Stomach (tissue), 9 donors: ENCODE results near the gene HIGD1C. TPM values are rescaled to one million over a fixed set of nuclear protein-coding genes. Genes with fewer than 3 reads are reported as not detected.

Experiments used
- DNase-seq, 2 donors: peaks; one replicate each; pipeline versions ENCODE4 v3.0.0 to v3.0.0-alpha.2; 2013 to 2019
- H3K27ac ChIP-seq, 5 donors: fragments of 200-600 bp in 4 of 5; sonication (generic) in 4 of 5; one replicate each; pipeline ENCODE4 v1.5.1; 2013 to 2019; ENCODE audit warnings: mild to moderate bottlenecking in 1 of 5, moderate library complexity in 1 of 5
- H3K27me3 ChIP-seq, 3 donors: fragments of 200-600 bp; sonication (generic); one replicate each; pipeline ENCODE4 v1.5.1; 2017 to 2019; ENCODE audit warnings: mixed run types in 1 of 3
- H3K36me3 ChIP-seq, 4 donors: fragments of 200-600 bp; sonication (generic); 1 replicate in 3 of 4; 2 replicates in 1 of 4; pipeline ENCODE4 v1.5.1; 2016 to 2019
- H3K4me1 ChIP-seq, 4 donors: fragments of 200-600 bp; sonication (generic); one replicate each; pipeline ENCODE4 v1.5.1; 2016 to 2019
- H3K4me3 ChIP-seq, 4 donors: fragments of 200-600 bp; sonication (generic) in 3 of 4; one replicate each; pipeline ENCODE4 v1.5.1; 2016 to 2019; ENCODE audit warnings: mild to moderate bottlenecking in 1 of 4
- H3K9me3 ChIP-seq, 4 donors: fragments of 200-600 bp; sonication (generic); one replicate each; pipeline ENCODE4 v1.5.1; 2016 to 2019
- EP300 ChIP-seq: sonication (generic); formaldehyde crosslinking; IDR thresholded peaks from one replicate; pipeline ENCODE4 v1.6.1; 2017; ENCODE audit warnings: antibody characterized with exemption
- POLR2A ChIP-seq, 4 donors: fragments of 450-650 bp; IDR thresholded peaks; one replicate each; pipeline ENCODE4 v1.6.1; 2016; ENCODE audit warnings: antibody characterized with exemption in 4 of 4, control low read depth in 2 of 4, mild to moderate bottlenecking in 1 of 4, moderate library complexity in 1 of 4
- POLR2AphosphoS5 ChIP-seq, 3 donors: sonication (generic); formaldehyde crosslinking; IDR thresholded peaks; one replicate each; pipeline ENCODE4 v1.6.1; 2016; ENCODE audit warnings: antibody characterized with exemption in 3 of 3
- WGBS, 5 donors: extraction: QIAGEN DNeasy Blood & Tissue Kit in 3 of 5; methylation state at CpG; one replicate each; pipeline versions ENCODE4 v1.1.5 to v1.1.7; 2013 to 2018; 5-methylcytosine and 5-hydroxymethylcytosine counted together
- intact Hi-C: fragments of 100-400 bp; cut with DNase I; formaldehyde crosslinking; loops from one replicate; pipeline ENCODE4 v1.15.1; 2023; ENCODE audit warnings: low total_unique reads
- polyA plus RNA-seq, 3 donors: library from polyadenylated mRNA; stranded (reverse); fragments of 200-250 nt; gene quantifications; one replicate each; pipeline ENCODE4 v1.2.3, GENCODE V29; 2013
- small RNA-seq, 4 donors: library from RNA; depleted of rRNA; stranded (forward); fragments of <200 nt; gene quantifications; one replicate each; pipeline ENCODE3, GENCODE V24; 2016
- total RNA-seq, 5 donors: library from RNA; depleted of rRNA; stranded (reverse); fragments of >200 nt; gene quantifications; one replicate each; pipeline versions ENCODE4 v1.1.0 to v1.2.3, GENCODE V29; 2014 to 2016
- TF ChIP-seq, protein P1 (sequence below), 7 experiments: fragments of 450-650 bp in 4 of 7; fragments of 200-600 bp in 3 of 7; sonication (generic) in 3 of 7; IDR thresholded peaks; one replicate each; pipeline ENCODE4 v1.5.1; 2016 to 2019; ENCODE audit warnings: antibody characterized with exemption in 7 of 7, control low read depth in 2 of 7, mild to moderate bottlenecking in 1 of 7
- donor health status: healthy with polysubstance abuse.
- donor health status: Bipolar disorder and iron deficiency.
- donor health status: healthy.

HIGD1C gene
- total and polyA plus RNA-seq, 8 donors = not detected

DNA sequence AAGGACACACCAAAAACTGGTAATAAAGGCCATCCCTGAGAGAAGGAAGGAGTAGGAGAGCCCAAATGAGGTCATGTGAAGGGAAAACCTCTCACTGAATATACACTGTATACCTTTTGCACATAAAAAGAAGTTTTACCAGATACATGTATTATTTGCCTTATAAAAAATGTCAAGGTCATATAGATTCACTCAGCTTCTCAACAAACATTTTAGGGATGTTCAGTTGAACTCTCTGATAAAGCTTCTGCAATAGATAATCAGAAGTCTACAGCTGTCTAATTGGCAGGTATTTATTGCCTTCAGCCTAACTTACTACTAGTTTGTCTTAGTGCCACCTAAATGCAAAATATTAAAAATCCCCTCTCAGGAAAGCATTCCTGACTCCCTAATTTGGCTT is 65.1 kb downstream of the HIGD1C start:
- H3K36me3 ChIP-seq = no peaks in the 10 kb centered on the region
- peaks cover 4 to 58% (median 28%) of the 10 kb centered on the region in 4 donors for H3K4me1 ChIP-seq
- TF ChIP-seq, protein P1, sequence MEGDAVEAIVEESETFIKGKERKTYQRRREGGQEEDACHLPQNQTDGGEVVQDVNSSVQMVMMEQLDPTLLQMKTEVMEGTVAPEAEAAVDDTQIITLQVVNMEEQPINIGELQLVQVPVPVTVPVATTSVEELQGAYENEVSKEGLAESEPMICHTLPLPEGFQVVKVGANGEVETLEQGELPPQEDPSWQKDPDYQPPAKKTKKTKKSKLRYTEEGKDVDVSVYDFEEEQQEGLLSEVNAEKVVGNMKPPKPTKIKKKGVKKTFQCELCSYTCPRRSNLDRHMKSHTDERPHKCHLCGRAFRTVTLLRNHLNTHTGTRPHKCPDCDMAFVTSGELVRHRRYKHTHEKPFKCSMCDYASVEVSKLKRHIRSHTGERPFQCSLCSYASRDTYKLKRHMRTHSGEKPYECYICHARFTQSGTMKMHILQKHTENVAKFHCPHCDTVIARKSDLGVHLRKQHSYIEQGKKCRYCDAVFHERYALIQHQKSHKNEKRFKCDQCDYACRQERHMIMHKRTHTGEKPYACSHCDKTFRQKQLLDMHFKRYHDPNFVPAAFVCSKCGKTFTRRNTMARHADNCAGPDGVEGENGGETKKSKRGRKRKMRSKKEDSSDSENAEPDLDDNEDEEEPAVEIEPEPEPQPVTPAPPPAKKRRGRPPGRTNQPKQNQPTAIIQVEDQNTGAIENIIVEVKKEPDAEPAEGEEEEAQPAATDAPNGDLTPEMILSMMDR (IDR thresholded peaks at IDR 0.05) = no peak
- TF ChIP-seq POLR2AphosphoS5 (IDR thresholded peaks at IDR 0.05) (no peak), POLR2A (IDR thresholded peaks at IDR 0.05) (no peak), EP300 (no peak)
- intact Hi-C loops = no loop called here
- no peak for DNase-seq
- no peak overlapping the region for H3K27ac ChIP-seq
- no peaks in the 10 kb centered on the region for H3K27me3 ChIP-seq
- no peaks in the 10 kb centered on the region for H3K9me3 ChIP-seq
- no peak overlapping the region for H3K4me3 ChIP-seq

DNA sequence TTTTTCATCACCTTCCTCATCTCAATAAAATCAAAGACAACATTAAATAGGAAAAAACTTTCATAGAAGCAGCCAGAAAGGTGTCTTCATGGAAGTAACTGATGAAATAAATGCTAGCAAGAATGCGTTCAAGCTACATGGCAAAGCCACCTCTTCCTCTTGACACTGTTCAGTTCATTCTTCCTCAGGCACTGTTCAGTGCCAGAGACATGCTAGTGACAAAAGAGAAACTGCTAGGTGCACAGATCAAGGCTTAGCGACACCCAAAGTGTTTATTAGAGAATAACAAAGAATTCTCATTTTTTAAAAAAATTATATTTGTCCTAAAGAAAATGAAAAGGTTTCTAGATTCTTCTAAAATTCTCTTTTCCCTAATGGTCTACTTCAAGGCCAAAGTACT is 66.6 kb downstream of the HIGD1C start:
- Histone ChIP-seq H3K4me1 (peaks cover 0 to 58% (median 27%) of the 10 kb centered on the region in 4 donors), H3K4me3 (no peak overlapping the region), H3K36me3 (no peaks in the 10 kb centered on the region), H3K9me3 (no peaks in the 10 kb centered on the region), H3K27ac (no peak overlapping the region), H3K27me3 (no peaks in the 10 kb centered on the region)
- no peak for DNase-seq
- TF ChIP-seq, protein P1 (IDR thresholded peaks at IDR 0.05) = no peak
- TF ChIP-seq POLR2AphosphoS5 (IDR thresholded peaks at IDR 0.05) (no peak), EP300 (no peak), POLR2A (IDR thresholded peaks at IDR 0.05) (no peak)
- intact Hi-C loops = no loop called here
- 85 to 95% (median 94%) methylated on average over 2 of the region's 2 CpGs for WGBS, 5 donors

DNA sequence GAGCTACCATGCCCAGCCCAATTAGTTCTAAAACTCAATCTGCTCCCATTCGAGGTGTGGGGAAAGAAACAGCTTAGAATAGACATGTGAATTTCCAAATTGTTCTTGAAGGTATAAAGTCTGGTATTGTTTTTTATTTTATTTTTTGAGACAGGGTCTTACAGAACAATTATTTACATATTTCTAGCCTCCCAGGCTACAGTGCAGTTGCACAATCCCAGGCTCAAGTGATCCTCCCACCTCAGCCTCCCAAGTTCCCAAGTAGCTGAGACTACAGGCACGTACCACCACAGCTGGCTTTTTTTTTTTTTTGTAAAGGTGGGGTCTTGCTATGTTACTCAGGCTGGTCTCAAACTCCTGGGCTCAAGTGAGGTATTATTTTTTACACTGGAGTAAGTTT is 67.6 kb downstream of the HIGD1C start:
- H3K9me3 ChIP-seq = no peaks in the 10 kb centered on the region
- H3K4me1 ChIP-seq = peaks cover 0 to 57% (median 34%) of the 10 kb centered on the region in 4 donors
- no peak for DNase-seq
- no peak overlapping the region for H3K4me3 ChIP-seq
- no peaks in the 10 kb centered on the region for H3K27me3 ChIP-seq
- intact Hi-C loops = no loop called here
- no peak overlapping the region for H3K27ac ChIP-seq
- no peaks in the 10 kb centered on the region for H3K36me3 ChIP-seq
- TF ChIP-seq, protein P1 (IDR thresholded peaks at IDR 0.05) = no peak
- TF ChIP-seq POLR2AphosphoS5 (IDR thresholded peaks at IDR 0.05) = no peak
- TF ChIP-seq POLR2A (IDR thresholded peaks at IDR 0.05) = no peak
- no peak for TF ChIP-seq EP300
- 82 to 93% (median 90%) methylated on average over 2 of the region's 2 CpGs for WGBS, 5 donors

Small RNA genes lying within 50 kb of the gene (small RNA-seq; reads per million reads assigned to genes)
- gene AC008121.1 (0 reads per million in 4 donors), gene RF00019 (0 reads per million in 4 donors), gene RNU6-87P (0 reads per million in 4 donors)

Other genes starting within 250 kb of the HIGD1C start
- 10 to 100 TPM in 4 of 5 donors, under 1 TPM in 1; 0.58 to 42.0 (median 14.7) TPM for gene ATF1, start 188.4 kb upstream of the HIGD1C start, total RNA-seq
- 10 to 100 TPM in 2 of 3 donors, 1 to 10 TPM in 1; 7.6 to 17.4 (median 13.3) TPM for gene ATF1, start 188.4 kb upstream of the HIGD1C start, polyA plus RNA-seq
- not detected for gene TMPRSS12, start 109.6 kb upstream of the HIGD1C start, total RNA-seq
- gene TMPRSS12, start 109.6 kb upstream of the HIGD1C start, polyA plus RNA-seq = not detected
- gene SLC11A2, start 73.8 kb downstream of the HIGD1C start, total RNA-seq = 100 to 1,000 TPM in 2 of 5 donors, 10 to 100 TPM in 3; 29.0 to 348 (median 94.2) TPM
- gene SLC11A2, start 73.8 kb downstream of the HIGD1C start, polyA plus RNA-seq = 10 to 100 TPM in 2 of 3 donors, 1 to 10 TPM in 1; 5.0 to 15.9 (median 10.3) TPM
- 100 to 1,000 TPM in 2 of 5 donors, 10 to 100 TPM in 3; 33.6 to 527 (median 92.9) TPM for gene LETMD1, start 95.8 kb downstream of the HIGD1C start, total RNA-seq
- gene LETMD1, start 95.8 kb downstream of the HIGD1C start, polyA plus RNA-seq = 10 to 100 TPM; 41.8 to 79.4 (median 70.6) TPM
- 100 to 1,000 TPM in 1 of 5 donors, 10 to 100 TPM in 4; 12.5 to 117 (median 22.9) TPM for gene CSRNP2, start 131.1 kb downstream of the HIGD1C start, total RNA-seq
- 1 to 10 TPM; 6.0 to 8.8 (median 6.9) TPM for gene CSRNP2, start 131.1 kb downstream of the HIGD1C start, polyA plus RNA-seq
- gene TFCP2, start 220.6 kb downstream of the HIGD1C start, total RNA-seq = 10 to 100 TPM in 2 of 5 donors, 1 to 10 TPM in 3; 6.7 to 56.2 (median 8.2) TPM
- 10 to 100 TPM in 1 of 3 donors, 1 to 10 TPM in 2; 8.6 to 10.5 (median 9.8) TPM for gene TFCP2, start 220.6 kb downstream of the HIGD1C start, polyA plus RNA-seq